NOMO-1 treated with DMSO at 0.1 percent for 48 hours (cell line): Measurements from ENCODE around the gene ASB13.
"Not testable (repeated sequence)": the region's sequence is repeated elsewhere in the genome, so short reads cannot be mapped to it uniquely, and the experiment has no call there.

Source experiments
- DNase-seq: peaks from one replicate; lab custom pipeline; 2025; ENCODE audit not compliant: unreplicated experiment; lab: John Stamatoyannopoulos, UW

The ASB13 gene

GRCh38 chr10:5608608-5609220 is 57.7 kb downstream of the ASB13 start:
- no peak for DNase-seq

- DNase-seq: no peak
Observed at GRCh38 chr10:5607594-5607993, 58.8 kb downstream of the ASB13 start.

- no peak for DNase-seq
Observed at GRCh38 chr10:5606864-5607263, 59.5 kb downstream of the ASB13 start.

GRCh38 chr10:5606321-5606720 is 60.1 kb downstream of the ASB13 start:
- no peak for DNase-seq

GRCh38 chr10:5604961-5605360 is 61.4 kb downstream of the ASB13 start:
- DNase-seq: no peak

- no peak for DNase-seq
Observed at GRCh38 chr10:5604236-5604925, 62.0 kb downstream of the ASB13 start.

- DNase-seq: no peak
Observed at GRCh38 chr10:5603848-5604170, 62.6 kb downstream of the ASB13 start.

GRCh38 chr10:5603091-5603847 is 63.1 kb downstream of the ASB13 start:
- no peak for DNase-seq

GRCh38 chr10:5601826-5602495 is 64.4 kb downstream of the ASB13 start:
- DNase-seq: no peak

GRCh38 chr10:5600908-5601307 is 65.5 kb downstream of the ASB13 start:
- no peak for DNase-seq

- DNase-seq: no peak
Observed at GRCh38 chr10:5599613-5600520, 66.5 kb downstream of the ASB13 start.

- no peak for DNase-seq
Observed at GRCh38 chr10:5598085-5598690, 68.2 kb downstream of the ASB13 start.

- DNase-seq: no peak
Observed at GRCh38 chr10:5596611-5597341, 69.6 kb downstream of the ASB13 start.

GRCh38 chr10:5595994-5596471 is 70.4 kb downstream of the ASB13 start:
- DNase-seq: no peak

- DNase-seq: no peak
Observed at GRCh38 chr10:5595591-5595990, 70.8 kb downstream of the ASB13 start.

- no peak for DNase-seq
Observed at GRCh38 chr10:5595095-5595494, 71.3 kb downstream of the ASB13 start.

GRCh38 chr10:5594271-5595049 is 71.9 kb downstream of the ASB13 start:
- no peak for DNase-seq

- DNase-seq: not testable (repeated sequence)
Observed at GRCh38 chr10:5593347-5593746, 73.0 kb downstream of the ASB13 start.

GRCh38 chr10:5592070-5592469 is 74.3 kb downstream of the ASB13 start:
- no peak for DNase-seq
